HG03558 (cell line): ENCODE data around the gene MYO18B.

Experiments used
- ATAC-seq: cut with Tn5 transposase; IDR thresholded peaks from one replicate; pipeline ENCODE4 v1.9.1; 2021; ENCODE audit warnings: moderate number of reproducible peaks; ENCODE audit not compliant: unreplicated experiment; ENCODE audit errors: extremely low read depth

MYO18B gene

DNA sequence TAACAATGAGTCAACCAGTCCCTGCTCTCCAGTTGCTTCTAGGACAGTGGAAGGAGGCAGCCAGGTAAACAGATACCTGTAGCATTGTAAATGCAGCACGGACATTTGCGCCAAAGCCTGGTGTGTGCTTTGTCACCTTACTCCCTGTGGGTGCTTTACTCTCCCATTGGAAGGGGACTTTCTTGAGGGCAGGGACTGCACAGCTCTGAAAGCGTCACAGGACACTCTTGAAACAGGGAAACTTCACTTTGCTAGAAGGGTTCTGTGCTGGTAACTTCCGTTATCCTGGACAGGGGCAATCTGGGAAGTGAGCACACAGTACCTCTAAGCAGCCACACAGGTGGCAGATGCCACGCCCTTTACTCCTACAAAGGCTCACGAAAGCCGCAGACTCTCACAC is 99.8 kb downstream of the MYO18B start:
- ATAC-seq: no peak

DNA sequence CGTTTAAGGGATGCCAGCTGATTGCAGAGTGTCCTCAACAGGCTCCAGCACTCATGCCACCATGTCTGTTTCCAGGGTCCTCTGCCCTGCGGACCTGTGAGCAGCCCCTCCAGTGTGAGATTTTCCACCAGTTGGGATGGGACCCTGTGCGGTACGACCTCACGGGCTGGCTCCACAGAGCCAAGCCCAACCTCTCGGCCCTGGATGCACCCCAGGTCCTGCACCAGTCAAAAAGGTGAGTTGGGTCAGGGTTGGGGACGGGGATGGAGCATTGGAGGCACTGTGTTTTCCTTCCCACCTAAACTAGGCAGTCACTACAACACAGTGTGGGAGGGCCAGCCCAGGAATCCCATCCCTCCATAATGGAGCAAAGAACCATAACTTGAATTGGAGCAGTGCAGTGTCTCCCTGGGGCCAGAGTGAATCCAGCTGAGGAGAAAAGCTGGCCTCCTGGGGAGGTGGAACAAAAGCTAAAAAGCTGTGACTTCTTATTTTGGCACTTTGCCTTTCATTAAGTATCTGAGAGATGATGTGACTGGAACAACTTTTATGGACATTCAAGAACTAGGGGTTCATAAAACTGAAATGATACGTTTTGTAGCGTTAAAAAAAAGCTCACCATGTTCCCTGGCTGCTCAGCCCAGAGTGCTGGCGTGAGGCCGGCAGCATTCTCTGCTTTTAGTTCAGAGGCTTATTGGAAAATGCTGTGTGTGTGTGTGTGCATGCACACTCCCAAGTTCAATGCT is 101.8 kb downstream of the MYO18B start:
- no peak for ATAC-seq

DNA sequence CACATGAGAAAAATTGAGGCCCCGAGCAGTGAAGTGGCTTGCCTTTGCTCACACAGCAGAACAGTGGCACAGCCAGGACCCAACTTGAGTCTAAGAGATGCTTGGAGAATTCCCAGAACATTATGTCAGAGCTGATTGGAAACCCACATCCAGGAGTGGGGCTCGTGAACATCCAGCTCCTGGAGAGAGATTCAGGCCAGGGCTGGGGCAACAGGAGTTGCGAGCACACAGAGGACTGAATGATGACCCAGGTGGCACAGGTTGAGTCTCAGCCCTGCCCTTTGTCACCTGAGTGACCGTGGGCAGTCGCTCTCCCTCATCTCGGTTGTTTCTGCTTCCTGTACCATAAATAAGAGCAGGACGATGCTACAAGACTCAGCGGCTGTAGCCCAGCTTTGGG is 102.6 kb downstream of the MYO18B start:
- ATAC-seq: no peak

DNA sequence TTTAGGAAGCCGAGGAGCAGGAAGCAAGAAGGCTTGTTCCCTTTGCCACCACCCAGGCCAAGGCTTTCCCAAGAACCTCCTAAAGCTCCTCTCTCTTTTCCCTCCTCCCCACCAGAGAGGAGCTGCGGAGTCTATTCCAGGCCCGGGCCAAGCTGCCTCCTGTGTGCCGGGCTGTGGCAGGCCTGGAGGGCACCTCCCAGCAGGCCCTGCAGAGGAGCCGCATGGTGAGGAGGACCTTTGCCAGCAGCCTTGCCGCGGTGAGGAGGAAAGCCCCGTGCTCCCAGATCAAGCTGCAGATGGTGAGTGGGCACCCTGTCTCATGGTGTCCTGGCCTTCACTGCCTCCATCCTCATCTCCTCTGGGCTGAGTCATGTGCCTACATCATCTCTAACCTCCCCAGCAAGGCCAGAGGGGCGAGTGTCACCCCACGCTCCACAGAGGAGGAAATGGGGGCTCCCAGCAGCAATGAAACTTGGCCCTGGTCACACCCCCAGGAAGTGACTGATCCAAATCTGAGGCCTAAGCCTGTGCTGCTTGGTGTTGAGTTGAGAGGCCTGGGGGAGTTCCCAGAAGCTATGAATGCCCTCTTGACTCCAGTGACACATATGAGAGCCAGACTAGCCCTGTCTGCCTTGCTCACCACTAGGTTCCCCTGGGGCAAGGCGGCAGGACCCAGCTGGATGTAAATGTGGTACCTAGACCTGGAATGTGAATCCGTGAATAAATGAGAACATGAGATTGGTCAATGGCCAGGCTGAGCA is 104.2 kb downstream of the MYO18B start:
- no peak for ATAC-seq

DNA sequence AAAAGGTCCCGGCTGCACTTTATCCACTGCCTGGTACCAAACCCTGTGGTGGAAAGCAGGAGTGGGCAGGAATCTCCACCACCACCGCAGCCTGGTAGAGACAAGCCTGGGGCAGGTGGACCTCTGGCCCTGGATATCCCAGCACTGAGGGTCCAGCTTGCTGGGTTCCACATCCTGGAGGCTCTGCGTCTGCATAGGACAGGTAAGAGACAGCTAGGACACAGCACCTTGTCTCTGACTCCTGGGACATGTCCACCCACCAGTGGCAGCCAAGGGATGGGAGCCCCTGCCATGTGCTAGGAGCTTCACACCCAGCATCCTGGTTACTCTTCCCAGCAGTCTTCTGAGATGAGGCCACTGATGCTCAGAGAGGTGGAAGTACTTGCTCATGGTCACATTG is 105.5 kb downstream of the MYO18B start:
- no peak for ATAC-seq

DNA sequence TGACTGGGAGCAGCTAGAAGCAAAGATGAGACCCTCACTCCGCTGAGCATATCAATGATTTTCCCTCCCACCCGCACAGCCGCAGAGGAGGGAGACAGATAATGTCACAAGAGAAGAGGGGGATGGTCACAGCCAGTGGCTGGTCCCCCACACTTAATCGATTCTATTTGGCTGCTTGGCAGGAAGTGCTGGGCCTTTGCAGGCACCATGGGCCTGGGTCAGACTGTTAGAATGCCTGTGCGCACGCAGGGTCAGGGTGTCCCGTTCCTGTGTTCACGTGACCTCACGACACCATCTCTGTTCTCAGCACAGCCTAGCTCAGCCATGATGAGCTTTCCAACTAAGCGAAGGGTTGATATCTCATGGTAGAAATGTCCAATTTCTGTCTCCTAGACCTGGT is 107.0 kb downstream of the MYO18B start:
- no peak for ATAC-seq

DNA sequence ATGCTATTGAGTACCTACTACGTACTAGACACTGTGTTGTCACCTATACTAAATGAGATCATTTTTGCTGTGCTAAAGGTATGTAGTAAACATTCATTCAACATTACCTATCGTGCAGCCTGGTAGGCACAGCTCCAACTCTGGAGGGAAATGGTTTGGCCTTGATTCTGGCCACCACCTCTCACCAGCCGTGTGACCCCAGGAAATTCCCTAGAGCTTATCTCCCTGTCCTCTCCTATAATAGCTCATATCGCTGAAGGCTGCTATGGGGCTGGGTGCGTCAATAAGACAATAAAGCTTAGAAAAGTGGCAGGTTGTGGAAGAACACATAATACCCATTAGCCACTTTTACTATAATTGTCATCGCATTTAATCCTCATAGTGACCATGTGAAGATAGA is 107.5 kb downstream of the MYO18B start:
- no peak for ATAC-seq

DNA sequence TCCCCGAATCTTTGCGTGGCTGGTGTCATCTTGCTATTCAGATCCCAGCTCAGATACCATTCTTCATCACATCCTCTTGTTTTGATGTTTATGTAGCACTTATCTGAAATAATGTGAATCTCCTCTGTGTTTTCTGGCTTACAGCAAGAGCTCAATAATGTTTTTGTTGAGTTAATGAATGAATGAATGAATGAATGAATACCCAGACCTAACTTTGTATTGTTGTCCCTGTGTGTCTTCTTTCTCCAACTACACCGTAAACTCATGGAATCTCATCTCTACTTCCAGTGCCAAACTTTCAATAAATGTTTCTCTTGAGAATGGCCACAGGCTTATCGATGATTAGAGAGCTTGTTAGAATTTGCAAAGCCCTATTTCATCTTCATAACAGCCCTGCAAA is 110.2 kb downstream of the MYO18B start:
- no peak for ATAC-seq

DNA sequence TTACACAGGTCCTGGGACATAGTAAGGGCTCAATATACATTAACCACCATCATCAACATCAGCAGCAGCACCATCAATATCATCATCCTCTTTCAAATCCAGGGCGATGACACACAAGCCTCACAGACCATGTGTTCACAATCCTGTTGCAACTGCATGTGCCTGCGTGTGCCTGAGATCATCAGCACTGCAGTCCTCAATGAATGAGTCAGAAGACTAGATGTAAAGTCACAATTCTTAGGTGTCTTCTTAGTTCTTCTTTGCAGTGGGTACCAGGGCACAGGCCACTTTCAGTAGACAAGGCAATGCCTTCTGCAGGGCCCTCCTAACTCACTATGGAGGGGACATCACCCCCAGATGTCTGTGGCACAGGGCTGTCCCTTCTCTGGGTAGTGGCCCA is 111.1 kb downstream of the MYO18B start:
- no peak for ATAC-seq

DNA sequence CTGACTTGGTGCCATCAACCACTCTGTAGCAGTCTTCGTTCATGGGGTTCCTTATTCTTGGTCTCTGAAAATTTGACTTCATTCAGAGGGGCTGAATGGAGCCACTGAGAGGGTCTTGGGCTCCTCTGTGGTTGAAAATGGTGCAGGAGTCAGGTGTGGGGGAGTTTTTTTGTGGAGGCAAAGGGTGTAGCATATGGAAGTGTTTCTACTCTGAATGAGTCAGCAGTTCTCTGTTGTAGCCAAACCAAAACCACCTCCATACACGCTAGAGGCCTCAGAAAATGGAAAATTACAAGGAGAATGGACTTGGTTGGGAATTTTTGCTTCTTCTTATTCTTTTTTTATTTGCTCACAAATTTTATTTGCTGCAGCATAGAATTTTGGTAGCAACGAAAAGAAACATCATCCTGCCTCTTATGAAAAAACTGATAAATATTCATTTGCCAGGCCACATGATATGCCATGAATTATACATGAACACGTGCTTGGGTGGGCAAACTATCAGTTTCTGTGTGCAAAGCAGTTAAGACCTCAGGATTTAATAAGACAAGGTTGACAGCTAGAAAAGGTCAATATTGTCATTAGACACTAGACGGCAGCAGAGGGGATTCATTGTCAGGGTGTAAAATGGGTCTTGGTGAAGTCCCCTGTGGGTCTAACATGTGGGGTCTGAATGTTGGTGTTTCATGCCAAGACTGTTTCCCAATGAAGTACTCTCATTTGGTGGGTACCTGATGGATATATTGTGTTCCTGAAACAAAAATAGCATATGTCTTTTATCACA is 111.7 kb downstream of the MYO18B start:
- no peak for ATAC-seq

DNA sequence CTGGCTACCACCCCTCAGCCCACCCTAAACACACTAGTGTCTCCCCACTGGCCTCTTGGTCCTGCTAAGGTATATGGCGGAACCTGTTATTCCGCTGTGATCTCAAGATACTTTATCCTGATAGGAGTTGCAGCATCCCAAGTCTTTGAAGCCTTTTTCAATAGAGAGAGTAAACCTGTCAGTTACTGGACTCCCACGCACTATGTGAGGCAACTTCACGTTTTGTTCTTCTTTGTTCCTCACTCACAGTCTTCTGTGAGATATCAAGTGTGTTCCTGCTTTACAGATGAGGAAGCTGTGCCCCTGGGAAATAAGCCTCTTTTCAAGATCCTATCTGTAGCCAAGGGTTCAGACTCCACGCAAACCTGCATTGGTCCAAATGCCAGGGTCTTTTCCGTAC is 127.8 kb downstream of the MYO18B start:
- ATAC-seq: no peak

DNA sequence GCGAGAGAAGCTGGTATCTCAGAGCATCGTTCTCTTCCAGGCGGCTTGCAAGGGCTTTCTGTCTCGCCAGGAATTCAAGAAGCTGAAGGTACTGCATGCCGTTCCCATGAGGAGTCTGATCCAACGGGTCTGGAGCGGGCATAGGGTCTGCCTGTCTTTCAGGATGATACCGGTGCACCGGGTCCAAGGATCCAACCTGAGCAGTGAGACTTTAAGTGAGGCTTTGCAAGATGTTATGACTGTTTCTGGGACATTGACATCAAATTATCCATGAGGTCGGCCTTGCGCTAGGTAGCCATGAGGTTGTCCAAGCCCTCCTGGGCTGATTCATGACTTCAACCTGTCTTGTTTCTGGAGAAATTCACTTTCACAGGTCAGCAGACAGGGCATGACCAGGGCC is 132.3 kb downstream of the MYO18B start:
- ATAC-seq: no peak

DNA sequence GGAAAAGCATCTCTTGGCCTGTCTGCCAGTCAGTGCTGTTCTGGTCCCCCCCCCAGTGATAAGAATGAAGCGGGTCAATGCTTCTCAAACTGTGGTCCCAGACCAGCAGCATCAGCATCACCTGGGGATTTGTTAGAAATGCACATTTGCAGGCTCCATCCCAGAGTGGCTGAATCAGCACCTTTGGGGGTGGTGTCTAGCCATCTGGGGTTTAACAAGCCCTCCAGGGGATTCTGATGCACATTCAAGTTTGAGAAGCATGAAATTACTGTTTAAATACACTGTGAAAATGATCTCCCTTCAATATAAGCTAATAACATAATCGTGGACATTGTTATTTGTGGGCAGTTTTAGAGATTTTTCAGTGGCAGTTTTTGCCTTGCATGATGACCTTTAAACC is 133.5 kb downstream of the MYO18B start:
- no peak for ATAC-seq

DNA sequence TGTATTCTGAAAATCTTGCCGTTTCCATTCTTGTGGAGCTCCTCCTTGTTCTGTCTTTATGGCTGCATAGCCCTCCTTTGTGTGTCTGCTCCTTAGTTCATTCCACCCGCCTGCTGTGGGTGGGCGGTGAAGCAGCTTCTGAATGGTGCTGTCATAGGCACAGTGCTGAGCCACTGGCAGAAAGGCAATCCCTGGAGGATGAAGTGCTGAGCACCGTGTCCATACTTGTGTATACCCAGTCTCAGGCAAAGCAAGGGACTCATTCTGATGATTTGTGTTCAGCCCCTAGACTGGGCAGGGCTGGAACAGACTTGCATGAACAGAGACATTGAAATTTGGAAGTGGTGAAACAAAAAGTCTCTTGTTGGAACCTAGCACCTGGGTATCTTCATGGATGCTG is 134.9 kb downstream of the MYO18B start:
- ATAC-seq: no peak

DNA sequence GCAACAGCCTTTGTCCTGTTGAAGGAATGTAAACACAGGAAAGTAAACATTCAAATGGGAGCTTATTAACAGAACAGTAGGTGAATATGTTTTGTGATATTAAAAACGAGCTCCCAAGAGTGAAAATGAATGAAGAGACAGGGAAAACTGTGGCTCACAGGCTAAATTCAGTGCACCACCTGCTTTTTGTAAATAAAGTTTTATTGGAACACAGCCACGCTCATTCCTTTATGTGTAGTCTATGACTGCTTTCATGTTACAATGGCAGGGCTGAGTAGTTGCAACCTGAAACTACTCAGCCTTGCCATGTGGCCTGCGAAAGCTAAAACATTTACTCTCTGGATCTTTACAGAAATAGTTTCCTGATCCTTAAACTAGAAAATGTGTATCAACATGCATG is 136.9 kb downstream of the MYO18B start:
- ATAC-seq: no peak

DNA sequence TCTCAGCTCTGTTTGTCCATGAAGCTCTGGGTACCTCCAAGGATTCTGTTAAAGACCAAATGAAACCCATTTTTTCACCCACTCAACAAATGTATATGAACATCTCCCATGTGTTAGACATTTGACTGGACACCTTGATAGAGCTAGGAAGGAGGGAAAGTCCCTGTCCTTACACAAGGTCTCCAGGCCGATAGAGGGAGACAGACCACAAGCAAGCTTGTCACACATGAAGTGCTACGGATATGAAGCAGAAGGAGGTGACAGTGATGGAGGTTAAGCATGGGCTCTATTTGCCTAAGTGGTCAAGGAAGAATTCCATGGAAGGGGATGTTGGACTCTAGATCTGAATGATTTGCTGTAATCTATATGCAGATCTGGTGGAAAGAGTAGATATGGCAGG is 138.5 kb downstream of the MYO18B start:
- no peak for ATAC-seq

DNA sequence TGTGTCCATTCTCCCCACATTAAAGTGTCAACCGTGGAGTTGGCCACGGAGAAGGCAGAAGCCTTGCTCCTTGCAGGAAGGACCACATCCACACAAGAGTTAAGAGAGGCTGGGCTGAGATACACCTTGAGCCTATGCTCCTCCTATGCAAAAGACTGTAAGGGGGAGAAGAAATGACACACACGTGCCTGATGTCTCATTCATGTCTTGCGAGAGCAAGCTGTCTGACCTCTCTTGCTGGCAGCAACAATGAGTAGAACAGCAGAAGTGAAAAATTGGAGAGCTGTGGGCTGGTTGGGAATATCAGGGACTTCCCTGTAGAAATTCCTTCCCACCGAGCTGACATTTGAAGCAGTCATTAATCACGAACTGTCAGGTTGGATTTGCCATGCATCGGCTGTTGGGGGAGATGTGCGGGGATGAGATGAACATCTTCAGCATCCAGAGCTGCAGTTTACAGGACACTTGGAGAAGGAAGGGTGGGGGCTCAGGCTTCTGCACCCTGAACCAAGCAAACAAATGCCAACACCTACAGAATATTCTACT is 139.3 kb downstream of the MYO18B start:
- no peak for ATAC-seq

DNA sequence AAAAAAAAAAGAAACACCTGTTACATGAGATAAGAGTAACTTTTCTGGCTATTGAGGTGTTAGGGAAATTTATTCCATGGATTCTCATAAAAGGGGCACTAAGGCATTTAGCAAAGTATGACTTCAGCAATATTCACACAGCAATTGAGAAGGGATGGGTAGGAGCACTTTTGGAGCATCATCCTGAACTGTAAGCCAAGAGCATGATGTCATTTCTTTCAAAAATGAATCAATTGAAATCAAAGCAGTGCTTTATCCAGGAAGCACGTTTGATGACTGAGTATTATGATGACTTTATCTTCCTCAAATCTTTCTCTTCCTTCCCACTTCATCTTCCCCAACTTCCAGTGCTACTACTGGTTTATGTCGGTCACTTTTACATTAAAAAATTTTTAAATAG is 140.4 kb downstream of the MYO18B start:
- ATAC-seq: no peak

DNA sequence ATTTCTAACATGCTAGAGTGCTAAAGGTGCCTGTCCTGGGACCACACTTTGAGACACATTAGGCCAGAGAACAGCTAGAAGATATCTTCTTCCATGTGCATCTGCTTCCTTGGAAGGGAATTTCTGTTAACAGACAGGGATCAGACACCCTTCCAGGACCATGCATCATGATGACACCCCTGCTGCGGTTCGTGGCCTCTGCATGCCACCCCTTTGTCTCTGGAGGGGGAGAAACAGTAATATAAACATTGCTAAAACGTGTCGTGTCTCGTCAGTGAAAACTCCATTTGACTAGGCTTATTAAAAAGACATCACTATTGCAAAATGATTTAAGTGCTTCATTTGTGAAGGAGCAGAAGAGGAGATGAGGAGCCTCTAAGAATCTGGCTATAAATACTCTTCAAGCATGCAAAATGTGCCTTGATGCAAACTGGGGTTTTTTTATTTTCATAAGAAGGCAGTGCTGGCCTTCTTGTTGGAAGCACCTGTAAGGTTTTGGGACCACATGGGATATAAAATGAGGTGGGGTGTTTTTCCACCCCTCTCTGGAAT is 141.6 kb downstream of the MYO18B start:
- no peak for ATAC-seq

DNA sequence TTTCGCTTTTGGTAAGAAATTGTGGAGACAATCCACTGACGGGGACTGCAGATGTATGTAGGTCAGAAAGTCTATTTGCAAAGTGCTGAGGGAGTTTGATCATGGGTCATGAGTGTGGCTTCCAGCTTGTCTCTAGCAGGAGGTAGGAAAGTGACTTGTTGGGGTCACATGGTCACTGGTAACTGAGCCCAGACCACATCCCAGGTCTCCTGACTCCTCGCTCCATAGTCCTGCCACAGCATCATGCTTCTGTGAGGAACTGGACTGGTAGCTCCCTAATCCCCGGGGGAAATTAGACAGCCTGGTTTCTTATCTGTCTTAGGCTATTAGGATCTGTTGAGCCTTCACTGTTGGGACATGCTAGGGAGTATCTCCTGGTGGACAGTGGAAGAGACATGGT is 142.1 kb downstream of the MYO18B start:
- ATAC-seq: no peak
